HCT116 (cell line): Measurements from ENCODE around the gene IRF8. TPM values are rescaled to one million over a fixed set of nuclear protein-coding genes. Genes with fewer than 3 reads are reported as not detected.

Experiments used
- ATAC-seq: fragments of 200-7000 bp; cut with Tn5 transposase; 2 replicates; pipeline ENCODE4 v1.9.1; 2020; ENCODE audit warnings: mild to moderate bottlenecking, moderate library complexity
- BruUV-seq: library from RNA; stranded (reverse); fragments of 400-500 nt; replicated peaks from 2 replicates; lab custom pipeline; 2021; lab: Mats Ljungman, UMichigan
- CTCF ChIA-PET: fragments of 300-600 bp; sonication (Branson Sonifier 250); formaldehyde crosslinking; loops from one replicate; lab custom pipeline; 2021; ENCODE audit warnings: antibody characterized with exemption; lab: Charles Lee
- POLR2A ChIA-PET: fragments of 300-600, 350-600 bp; sonication (Branson Sonifier 250); formaldehyde crosslinking; loops from one replicate; lab custom pipeline; 2021; ENCODE audit warnings: antibody characterized with exemption; lab: Charles Lee
- RAD21 ChIA-PET, 2 experiments: fragments of 300-600 bp; sonication (Branson Sonifier 250); formaldehyde crosslinking; loops; one replicate each; lab custom pipeline; 2023; ENCODE audit warnings: low total read pairs in 2 of 2; ENCODE audit not compliant: uncharacterized antibody in 2 of 2, unreplicated experiment in 2 of 2, low non-redundant PET in 1 of 2; lab: Charles Lee
- DNase-seq: peaks from one replicate; pipeline ENCODE4 v3.0.0-alpha.2; 2010; ENCODE audit warnings: low read depth, low spot score
- H2AFZ ChIP-seq: fragments of 200-600 bp; shearing (Covaris generic), sonication (generic); 2 replicates; pipeline ENCODE4 v1.6.1; 2017; ENCODE audit warnings: low read depth, mixed run types, mixed read lengths, antibody characterized with exemption, low read length; ENCODE audit not compliant: poor library complexity, severe bottlenecking
- H3K27ac ChIP-seq: 2 replicates; pipeline ENCODE4 v1.5.1; 2012; ENCODE audit warnings: low read depth, low read length
- H3K27me3 ChIP-seq: fragments of 200-600 bp; sonication (generic); 2 replicates; pipeline ENCODE4 v1.6.1; 2016; ENCODE audit warnings: mixed run types, low read length, mixed read lengths; ENCODE audit not compliant: insufficient read depth
- H3K36me3 ChIP-seq, 2 experiments: fragments of 200-500 bp in 1 of 2; fragments of 200-600 bp in 1 of 2; sonication (Bioruptor generic) in 1 of 2; sonication (generic) in 1 of 2; 2 replicates each; pipeline versions ENCODE4 v1.5.1 to v1.6.1; 2014 to 2016; ENCODE audit warnings: low read length in 2 of 2, inconsistent platforms in 1 of 2, mixed read lengths in 1 of 2, mixed run types in 1 of 2; ENCODE audit not compliant: insufficient read depth in 2 of 2, control insufficient read depth in 1 of 2
- H3K4me1 ChIP-seq, 2 experiments: fragments of 200-600 bp in 1 of 2; sonication (generic) in 1 of 2; 2 replicates each; pipeline versions ENCODE4 v1.5.1 to v1.6.1; 2012 to 2017; ENCODE audit warnings: low read length in 2 of 2, inconsistent platforms in 1 of 2, mild to moderate bottlenecking in 1 of 2, mixed read lengths in 1 of 2, mixed run types in 1 of 2, moderate library complexity in 1 of 2; ENCODE audit not compliant: insufficient read depth in 2 of 2, control insufficient read depth in 1 of 2
- H3K4me2 ChIP-seq: fragments of 200-600 bp; sonication (generic); 2 replicates; pipeline ENCODE4 v1.6.1; 2017; ENCODE audit warnings: mixed run types, low read length, mixed read lengths
- H3K4me3 ChIP-seq, 2 experiments: fragments of 200-600 bp in 1 of 2; sonication (generic) in 1 of 2; replicated peaks in 1 of 2; 2 replicates each; pipeline ENCODE4 v1.5.1; 2011 to 2016; ENCODE audit warnings: low read length in 2 of 2, control low read depth in 1 of 2, low read depth in 1 of 2, mild to moderate bottlenecking in 1 of 2, mixed read lengths in 1 of 2, mixed run types in 1 of 2
- H3K79me2 ChIP-seq: fragments of 200-600 bp; sonication (generic); 2 replicates; pipeline ENCODE4 v1.6.1; 2017; ENCODE audit warnings: mild to moderate bottlenecking, mixed run types, low read length, moderate library complexity, mixed read lengths; ENCODE audit not compliant: insufficient read depth
- H3K9ac ChIP-seq: fragments of 200-600 bp; sonication (generic); 2 replicates; pipeline ENCODE4 v1.6.1; 2016; ENCODE audit warnings: low read length, mixed read lengths
- H3K9me2 ChIP-seq: fragments of 200-600 bp; sonication (generic), shearing (Covaris generic); 2 replicates; pipeline ENCODE4 v1.6.1; 2017; ENCODE audit warnings: mixed run types, mild to moderate bottlenecking, moderate library complexity; ENCODE audit not compliant: insufficient read depth
- H3K9me3 ChIP-seq, 2 experiments: fragments of 200-500 bp in 1 of 2; fragments of 200-600 bp in 1 of 2; sonication (Bioruptor generic) in 1 of 2; sonication (generic) in 1 of 2; 2 replicates each; pipeline ENCODE4 v1.6.1; 2014 to 2017; ENCODE audit warnings: low read length in 2 of 2, mixed read lengths in 2 of 2, inconsistent platforms in 1 of 2, low read depth in 1 of 2, mild to moderate bottlenecking in 1 of 2, mixed run types in 1 of 2, moderate library complexity in 1 of 2; ENCODE audit not compliant: control insufficient read depth in 1 of 2, insufficient read depth in 1 of 2
- H4K20me1 ChIP-seq: fragments of 200-600 bp; sonication (generic), shearing (Covaris generic); 2 replicates; pipeline ENCODE4 v1.6.1; 2017; ENCODE audit warnings: mixed run types, mild to moderate bottlenecking, moderate library complexity; ENCODE audit not compliant: insufficient read depth
- ATF3 ChIP-seq: IDR thresholded peaks from 2 replicates; pipeline ENCODE4 v1.6.1; 2012
- EGR1 ChIP-seq: IDR thresholded peaks from 2 replicates; pipeline ENCODE4 v1.6.1; 2012; ENCODE audit warnings: low read depth
- ELF1 ChIP-seq: IDR thresholded peaks from 2 replicates; pipeline ENCODE4 v1.6.1; 2012; ENCODE audit warnings: low read depth, borderline replicate concordance
- MAX ChIP-seq: IDR thresholded peaks from 2 replicates; pipeline ENCODE4 v1.6.1; 2012
- POLR2A ChIP-seq: IDR thresholded peaks from 2 replicates; pipeline ENCODE4 v1.7.0; 2011; ENCODE audit warnings: borderline replicate concordance; ENCODE audit not compliant: insufficient read depth, insufficient read length; ENCODE audit errors: extremely low read depth
- POLR2AphosphoS5 ChIP-seq: IDR thresholded peaks from 2 replicates; pipeline ENCODE4 v1.6.1; 2011; ENCODE audit warnings: mild to moderate bottlenecking, low read depth, low read length, moderate library complexity
- RAD21 ChIP-seq: IDR thresholded peaks from 2 replicates; pipeline ENCODE4 v1.6.1; 2012; ENCODE audit warnings: low read depth, mild to moderate bottlenecking
- REST ChIP-seq: IDR thresholded peaks from 2 replicates; pipeline ENCODE4 v1.6.1; 2012; ENCODE audit warnings: low read depth
- SIN3A ChIP-seq: IDR thresholded peaks from 2 replicates; pipeline ENCODE4 v1.6.1; 2012; ENCODE audit warnings: low read depth
- SP1 ChIP-seq: IDR thresholded peaks from 2 replicates; pipeline ENCODE4 v1.6.1; 2012; ENCODE audit warnings: low read depth
- SRF ChIP-seq: IDR thresholded peaks from 2 replicates; pipeline ENCODE4 v1.6.1; 2012; ENCODE audit warnings: low read depth
- YY1 ChIP-seq: IDR thresholded peaks from 2 replicates; pipeline ENCODE4 v1.6.1; 2011; ENCODE audit warnings: low read length, low read depth, moderate library complexity, mild to moderate bottlenecking; ENCODE audit not compliant: insufficient replicate concordance; ENCODE audit errors: extremely low read depth
- ZFX ChIP-seq: fragments of 450-650 bp; IDR thresholded peaks from 2 replicates; pipeline ENCODE4 v1.6.1; 2017
- intact Hi-C: fragments of 100-400 bp; cut with micrococcal nuclease; formaldehyde crosslinking; loops from 2 replicates; pipeline ENCODE4 v1.10.0; 2022
- total RNA-seq: library from RNA; stranded (reverse); gene quantifications from one replicate; pipeline ENCODE4 v1.2.1, GENCODE V29; 2021; ENCODE audit not compliant: unreplicated experiment

The IRF8 gene
- total RNA-seq, 1 experiment from 2014 or later: 0.61 TPM

- intact Hi-C loops: no loop called here
- H3K4me2 ChIP-seq: no peak overlapping the region
- DNase-seq (no peak), ATAC-seq (no peak)
- no peak overlapping the region for H2AFZ ChIP-seq
- TF ChIP-seq ZFX (no peak), POLR2A (no peak), POLR2AphosphoS5 (no peak), YY1 (no peak), EGR1 (no peak), REST (no peak), SIN3A (no peak), SRF (no peak), ATF3 (no peak), SP1 (no peak), RAD21 (no peak), ELF1 (no peak), MAX (no peak)
- H3K9me2 ChIP-seq: no peaks in the 10 kb centered on the region
- no peak overlapping the region for H3K27ac ChIP-seq
- H3K9ac ChIP-seq: no peak overlapping the region
- no TSS peak for BruUV-seq
- H3K4me1 ChIP-seq: peaks cover 3 to 10% of the 10 kb centered on the region in 2 experiments; a peak in 2 of 4 replicates
- H3K79me2 ChIP-seq: no peaks in the 10 kb centered on the region
- RAD21 ChIA-PET: no interaction called here
- no peaks in the 10 kb centered on the region for H4K20me1 ChIP-seq
- no peaks in the 10 kb centered on the region for H3K36me3 ChIP-seq
- H3K27me3 ChIP-seq: peaks cover 30% of the 10 kb centered on the region; the same call in 1 of the 2 replicates
- POLR2A ChIA-PET: no interaction called here
- no peaks in the 10 kb centered on the region for H3K9me3 ChIP-seq
- CTCF ChIA-PET: no interaction called here
- no peak overlapping the region for H3K4me3 ChIP-seq
Measured at GRCh38 chr16:85927959-85928358, 29.0 kb downstream of the IRF8 start.
